IMR-90 (cell line): ENCODE data around the gene CREB5. TPM values are rescaled to one million over a fixed set of nuclear protein-coding genes. Genes with fewer than 3 reads are reported as not detected.

ENCODE experiments used
- ATAC-seq: fragments of 200-7000 bp; cut with Tn5 transposase; 2 replicates; pipeline ENCODE4 v1.9.1; 2020; ENCODE audit warnings: low read depth, mild to moderate bottlenecking, moderate library complexity
- BruUV-seq: library from RNA; stranded (reverse); fragments of 400-500 nt; replicated peaks from 2 replicates; lab custom pipeline; 2021; lab: Mats Ljungman, UMichigan
- CTCF ChIA-PET: fragments of 300-600 bp; formaldehyde crosslinking; extraction: SDS; loops from one replicate; lab custom pipeline; 2021; ENCODE audit warnings: antibody characterized with exemption; lab: Yijun Ruan, JAX
- POLR2A ChIA-PET: fragments of 300-600 bp; sonication (Branson Sonifier 250); formaldehyde crosslinking; loops from one replicate; lab custom pipeline; 2022; ENCODE audit warnings: antibody characterized with exemption; ENCODE audit not compliant: unreplicated experiment; lab: Charles Lee
- DNase-seq: peaks from one replicate; pipeline ENCODE4 v3.0.0; 2013
- H2AFZ ChIP-seq: replicated peaks from 2 replicates; pipeline ENCODE3; 2013; ENCODE audit warnings: low read length, mild to moderate bottlenecking; ENCODE audit not compliant: poor library complexity
- H2AK5ac ChIP-seq: 2 replicates; pipeline ENCODE4 v1.6.1; 2013; ENCODE audit warnings: low read depth, low read length, inconsistent platforms
- H2AK9ac ChIP-seq: replicated peaks from 2 replicates; pipeline ENCODE3; 2013; ENCODE audit warnings: mild to moderate bottlenecking, low read depth, low read length, moderate library complexity; ENCODE audit not compliant: poor library complexity
- H2BK120ac ChIP-seq: 2 replicates; pipeline ENCODE4 v1.6.1; 2013; ENCODE audit warnings: low read depth, low read length, inconsistent platforms
- H2BK15ac ChIP-seq: 3 replicates; pipeline ENCODE4 v1.6.1; 2013; ENCODE audit warnings: low read depth, low read length, inconsistent platforms
- H2BK20ac ChIP-seq: 2 replicates; pipeline ENCODE4 v1.6.1; 2013; ENCODE audit warnings: low read depth, mild to moderate bottlenecking, inconsistent platforms, low read length, moderate library complexity
- H2BK5ac ChIP-seq: 2 replicates; pipeline ENCODE4 v1.6.1; 2013; ENCODE audit warnings: mild to moderate bottlenecking, low read depth, low read length, inconsistent platforms; ENCODE audit not compliant: poor library complexity, severe bottlenecking
- H3K14ac ChIP-seq: replicated peaks from 2 replicates; pipeline ENCODE4 v1.6.1; 2013; ENCODE audit warnings: low read depth, low read length, inconsistent platforms
- H3K18ac ChIP-seq: 2 replicates; pipeline ENCODE4 v1.6.1; 2013; ENCODE audit warnings: low read depth, low read length, control low read depth
- H3K23ac ChIP-seq: 2 replicates; pipeline ENCODE4 v1.6.1; 2013; ENCODE audit warnings: low read depth, low read length, inconsistent platforms
- H3K27ac ChIP-seq: 2 replicates; pipeline ENCODE4 v1.5.1; 2013; ENCODE audit warnings: mild to moderate bottlenecking, control low read depth, low read length; ENCODE audit not compliant: insufficient read depth
- H3K27me3 ChIP-seq: 2 replicates; pipeline ENCODE4 v1.6.1; 2013; ENCODE audit warnings: low read length; ENCODE audit not compliant: control insufficient read depth, insufficient read depth
- H3K36me3 ChIP-seq: 2 replicates; pipeline ENCODE4 v1.6.1; 2013; ENCODE audit warnings: low read length, mixed read lengths; ENCODE audit not compliant: control insufficient read depth, insufficient read depth
- H3K4ac ChIP-seq: 2 replicates; pipeline ENCODE4 v1.6.1; 2013; ENCODE audit warnings: low read depth, low read length, inconsistent platforms
- H3K4me1 ChIP-seq: 2 replicates; pipeline ENCODE4 v1.6.1; 2013; ENCODE audit warnings: low read length, mixed read lengths; ENCODE audit not compliant: control insufficient read depth, insufficient read depth
- H3K4me2 ChIP-seq: 2 replicates; pipeline ENCODE4 v1.6.1; 2013; ENCODE audit warnings: low read depth, mild to moderate bottlenecking, control low read depth, low read length, moderate library complexity
- H3K4me3 ChIP-seq: 2 replicates; pipeline ENCODE4 v1.5.1; 2013; ENCODE audit warnings: low read depth, mild to moderate bottlenecking, control low read depth, low read length, moderate library complexity; ENCODE audit not compliant: insufficient read depth
- H3K56ac ChIP-seq: 2 replicates; pipeline ENCODE4 v1.6.1; 2013; ENCODE audit warnings: low read length, inconsistent platforms; ENCODE audit not compliant: insufficient read depth; ENCODE audit errors: extremely low read depth
- H3K79me1 ChIP-seq, 2 experiments: 2 replicates each; pipeline ENCODE4 v1.6.1; 2013; ENCODE audit warnings: low read length in 2 of 2, inconsistent platforms in 1 of 2, low read depth in 1 of 2
- H3K9ac ChIP-seq: 2 replicates; pipeline ENCODE4 v1.6.1; 2013; ENCODE audit warnings: low read depth, low read length, control low read depth
- H3K9me1 ChIP-seq: 2 replicates; pipeline ENCODE4 v1.6.1; 2013; ENCODE audit warnings: low read length, inconsistent platforms; ENCODE audit not compliant: insufficient read depth
- H3K9me3 ChIP-seq: 2 replicates; pipeline ENCODE4 v1.6.1; 2013; ENCODE audit warnings: low read length; ENCODE audit not compliant: control insufficient read depth, insufficient read depth
- H4K20me1 ChIP-seq: 2 replicates; pipeline ENCODE4 v1.6.1; 2013; ENCODE audit warnings: low read length, inconsistent platforms; ENCODE audit not compliant: insufficient read depth
- H4K5ac ChIP-seq: 2 replicates; pipeline ENCODE4 v1.6.1; 2013; ENCODE audit warnings: mild to moderate bottlenecking, low read depth, low read length, control low read depth
- H4K8ac ChIP-seq, 2 experiments: 2 replicates each; pipeline ENCODE4 v1.6.1; 2013; ENCODE audit warnings: low read depth in 2 of 2, low read length in 2 of 2, control low read depth in 1 of 2, inconsistent platforms in 1 of 2
- H4K91ac ChIP-seq: 2 replicates; pipeline ENCODE4 v1.6.1; 2013; ENCODE audit warnings: low read depth, low read length, inconsistent platforms; ENCODE audit not compliant: insufficient read depth
- BHLHE40 ChIP-seq: fragments of 150-350 bp; IDR thresholded peaks from 2 replicates; pipeline ENCODE4 v1.6.1; 2016; ENCODE audit warnings: mild to moderate bottlenecking, low read depth, low read length
- CHD1 ChIP-seq: IDR thresholded peaks from 2 replicates; pipeline ENCODE4 v1.6.1; 2012; ENCODE audit warnings: low read depth, low read length, improper control_type of control experiment
- CTCF ChIP-seq: conservative IDR thresholded peaks from 2 replicates; pipeline ENCODE4 v1.5.1; 2012; ENCODE audit warnings: mild to moderate bottlenecking, low read depth, low read length, improper control_type of control experiment
- FOS ChIP-seq: fragments of 150-350 bp; IDR thresholded peaks from 2 replicates; pipeline ENCODE4 v1.6.1; 2016; ENCODE audit warnings: low read depth, low read length
- MAZ ChIP-seq: IDR thresholded peaks from 2 replicates; pipeline ENCODE4 v1.6.1; 2012; ENCODE audit warnings: low read depth, mild to moderate bottlenecking, low read length, improper control_type of control experiment, moderate library complexity, borderline replicate concordance
- MXI1 ChIP-seq: IDR thresholded peaks from 2 replicates; pipeline ENCODE4 v1.6.1; 2012; ENCODE audit warnings: low read depth, mild to moderate bottlenecking, low read length, moderate library complexity, borderline replicate concordance
- NFE2L2 ChIP-seq: fragments of 150-350 bp; IDR thresholded peaks from 2 replicates; pipeline ENCODE4 v1.6.1; 2016; ENCODE audit warnings: low read depth, mild to moderate bottlenecking, low read length
- POLR2A ChIP-seq: IDR thresholded peaks from 2 replicates; pipeline ENCODE4 v1.6.1; 2012; ENCODE audit warnings: mild to moderate bottlenecking, low read depth, low read length
- RAD21 ChIP-seq: IDR thresholded peaks from 2 replicates; pipeline ENCODE4 v1.6.1; 2012; ENCODE audit warnings: low read length, improper control_type of control experiment
- RFX5 ChIP-seq: IDR thresholded peaks from 2 replicates; pipeline ENCODE4 v1.8.0; 2012; ENCODE audit warnings: low read depth, mild to moderate bottlenecking, low read length, moderate library complexity
- SMC3 ChIP-seq: fragments of 150-350 bp; IDR thresholded peaks from 2 replicates; pipeline ENCODE4 v1.6.1; 2016; ENCODE audit warnings: low read depth, mild to moderate bottlenecking, antibody characterized with exemption, low read length, moderate library complexity
- USF2 ChIP-seq: fragments of 150-350 bp; IDR thresholded peaks from 2 replicates; pipeline ENCODE4 v1.6.1; 2017; ENCODE audit warnings: mild to moderate bottlenecking, antibody characterized with exemption, low read length, low read depth
- whole genome bisulfite sequencing, 2 experiments: methylation state at CpG; one replicate each; pipeline versions ENCODE4 v1.1.5 to v1.1.7; 2013; ENCODE audit warnings: missing lambda C conversion rate in 2 of 2; ENCODE audit not compliant: insufficient read length in 1 of 2; ENCODE audit errors: extremely low coverage in 2 of 2; 5-methylcytosine and 5-hydroxymethylcytosine counted together
- dilution Hi-C: fragments of 300-500 bp; cut with HindIII; formaldehyde crosslinking; loops from one replicate; pipeline ENCODE4 v1.14.3; 2018; ENCODE audit warnings: low sequenced_read_pairs; ENCODE audit not compliant: unreplicated experiment
- in situ Hi-C: fragments of 300-500 bp; cut with MboI; formaldehyde crosslinking; loops from 3 replicates; pipeline ENCODE4 v1.14.3; 2019; ENCODE audit warnings: low sequenced_read_pairs, inconsistent platforms, mixed read lengths
- intact Hi-C: fragments of 100-400 bp; cut with micrococcal nuclease; formaldehyde crosslinking; loops from 2 replicates; pipeline ENCODE4 v1.10.0; 2022
- polyA plus RNA-seq, 3 experiments: library from polyadenylated mRNA; depleted of rRNA; stranded (reverse); fragments of >200 nt; gene quantifications; 2 replicates each; pipeline ENCODE4 v1.2.3, GENCODE V29; 2012; ENCODE audit warnings: low replicate concordance in 1 of 3
- total RNA-seq: library from RNA; depleted of rRNA; stranded (reverse); fragments of >200 nt; gene quantifications from 2 replicates; pipeline ENCODE4 v1.2.3, GENCODE V29; 2012

CREB5 gene
- total and polyA plus RNA-seq, 2 of the 4 experiments (the other 2 are of a cell fraction): 7.3 to 13.1 TPM

- CTCF ChIA-PET: no interaction called here
- peaks cover 0 to 3% of the 10 kb centered on the region in 2 experiments; a peak in 2 of 4 replicates for H3K79me1 ChIP-seq
- no peak overlapping the region for H4K8ac ChIP-seq
- H2BK20ac ChIP-seq: no peak overlapping the region
- no peak overlapping the region for H3K27ac ChIP-seq
- TF ChIP-seq CTCF (no peak), USF2 (no peak), POLR2A (no peak), SMC3 (no peak), FOS (no peak), CHD1 (no peak), MAZ (no peak), NFE2L2 (no peak), RFX5 (no peak), MXI1 (no peak), RAD21 (no peak), BHLHE40 (no peak)
- intact Hi-C loops (no loop called here), in situ Hi-C loops (no loop called here), dilution Hi-C loops (no loop called here)
- no peak overlapping the region for H3K4me2 ChIP-seq
- no peak overlapping the region for H3K14ac ChIP-seq
- H3K4me1 ChIP-seq: peaks cover 2% of the 10 kb centered on the region
- H3K27me3 ChIP-seq: no peaks in the 10 kb centered on the region
- no peak overlapping the region for H2BK5ac ChIP-seq
- ATAC-seq: peak; percentile 27; the same call in 1 of the 2 replicates
- H3K4ac ChIP-seq: no peak overlapping the region
- DNase-seq: peak; percentile 22
- H3K36me3 ChIP-seq: no peaks in the 10 kb centered on the region
- no CpG with 5 or more reads among the region's 5 CpGs for WGBS, 2 experiments
- no peak overlapping the region for H3K4me3 ChIP-seq
- no peak overlapping the region for H4K91ac ChIP-seq
- H3K18ac ChIP-seq: no peak overlapping the region
- H2BK120ac ChIP-seq: no peak overlapping the region
- H2AK5ac ChIP-seq: no peak overlapping the region
- no peak overlapping the region for H2AFZ ChIP-seq
- no peaks in the 10 kb centered on the region for H4K20me1 ChIP-seq
- POLR2A ChIA-PET: interaction anchor here (0.5 kb wide), 1 partner anchor 562 kb away, joined by 4 read pairs; no protein-coding TSS in a partner anchor
- no peak overlapping the region for H3K9ac ChIP-seq
- no peaks in the 10 kb centered on the region for H3K9me1 ChIP-seq
- BruUV-seq: no TSS peak
- no peak overlapping the region for H3K23ac ChIP-seq
- peak overlapping the region; percentile 15 for H2AK9ac ChIP-seq
- H3K9me3 ChIP-seq: no peaks in the 10 kb centered on the region
- H2BK15ac ChIP-seq: no peak overlapping the region
- no peak overlapping the region for H4K5ac ChIP-seq
- no peak overlapping the region for H3K56ac ChIP-seq
Observed at GRCh38 chr7:28695300-28696295, 283.3 kb downstream of the CREB5 start.
